A673 (cell line): Measurements from ENCODE around the gene SGK1.

Experiments used
- CTCF ChIP-seq: fragments of 300-800, 200-600 bp; sonication (generic); conservative IDR thresholded peaks from 2 replicates; pipeline ENCODE4 v1.5.1; 2017; ENCODE audit warnings: low read depth, mild to moderate bottlenecking, antibody characterized with exemption, low read length, moderate library complexity, mixed read lengths
- EZH2 ChIP-seq: fragments of 200-600 bp; sonication (generic); IDR thresholded peaks from 2 replicates; pipeline ENCODE4 v1.6.1; 2017; ENCODE audit warnings: borderline replicate concordance, low read depth, mild to moderate bottlenecking, mixed read lengths, antibody characterized with exemption, low read length; ENCODE audit not compliant: poor library complexity, severe bottlenecking

GRCh38 chr6:134245706-134246105 lies 72.2 kb downstream of the SGK1 start:
- TF ChIP-seq CTCF (no peak), EZH2 (no peak)
